Left ventricle myocardium inferior (tissue), 1 donor: ENCODE results near the gene SFTPA1. TPM values are rescaled to one million over a fixed set of nuclear protein-coding genes. Genes with fewer than 3 reads are reported as not detected.
"Not testable (repeated sequence)": the region's sequence is repeated elsewhere in the genome, so short reads cannot be mapped to it uniquely, and the experiment has no call there.

Experiments used
- DNase-seq: peaks from one replicate; pipeline ENCODE4 v3.0.0-alpha.2; 2020
- H3K27ac ChIP-seq: fragments of 200-600 bp; replicated peaks from 2 replicates; pipeline ENCODE4 v1.8.0; 2021
- H3K27me3 ChIP-seq: fragments of 200-600 bp; 2 replicates; pipeline ENCODE4 v1.8.0; 2021; ENCODE audit warnings: low read depth
- H3K36me3 ChIP-seq: fragments of 200-600 bp; 2 replicates; pipeline ENCODE4 v1.8.0; 2021
- H3K4me1 ChIP-seq: fragments of 200-600 bp; 2 replicates; pipeline ENCODE4 v1.8.0; 2021
- H3K4me3 ChIP-seq: fragments of 200-600 bp; 2 replicates; pipeline ENCODE4 v1.8.0; 2021; ENCODE audit warnings: mild to moderate bottlenecking, moderate library complexity
- H3K9me3 ChIP-seq: fragments of 200-600 bp; replicated peaks from 2 replicates; pipeline ENCODE4 v1.8.0; 2021
- intact Hi-C: fragments of 100-400 bp; cut with micrococcal nuclease; formaldehyde crosslinking; loops from one replicate; pipeline ENCODE4 v1.11.0; 2022
- long read RNA-seq: library from polyadenylated mRNA; unstranded; transcript quantifications from one replicate; pipeline ENCODE4 v2.0.0, GENCODE V29; 2021
- total RNA-seq: library from RNA; stranded (reverse); fragmentation: NEBNext Ultra II Directional; extraction: Animal tissue kit (Norgen Biotek cat#: 25700); gene quantifications from one replicate; pipeline ENCODE4 v1.2.1, GENCODE V29; 2021
- TF ChIP-seq, protein P1 (sequence below): fragments of 200-600 bp; IDR thresholded peaks from 2 replicates; pipeline ENCODE4 v1.8.0; 2021; ENCODE audit warnings: antibody characterized with exemption, mild to moderate bottlenecking, borderline replicate concordance
- donor health status: DM: no; HTN: yes; CAD: no; lungs with severe emphysema.

The SFTPA1 gene
- total RNA-seq, result not detected
- long read RNA-seq, result 0 reads

DNA sequence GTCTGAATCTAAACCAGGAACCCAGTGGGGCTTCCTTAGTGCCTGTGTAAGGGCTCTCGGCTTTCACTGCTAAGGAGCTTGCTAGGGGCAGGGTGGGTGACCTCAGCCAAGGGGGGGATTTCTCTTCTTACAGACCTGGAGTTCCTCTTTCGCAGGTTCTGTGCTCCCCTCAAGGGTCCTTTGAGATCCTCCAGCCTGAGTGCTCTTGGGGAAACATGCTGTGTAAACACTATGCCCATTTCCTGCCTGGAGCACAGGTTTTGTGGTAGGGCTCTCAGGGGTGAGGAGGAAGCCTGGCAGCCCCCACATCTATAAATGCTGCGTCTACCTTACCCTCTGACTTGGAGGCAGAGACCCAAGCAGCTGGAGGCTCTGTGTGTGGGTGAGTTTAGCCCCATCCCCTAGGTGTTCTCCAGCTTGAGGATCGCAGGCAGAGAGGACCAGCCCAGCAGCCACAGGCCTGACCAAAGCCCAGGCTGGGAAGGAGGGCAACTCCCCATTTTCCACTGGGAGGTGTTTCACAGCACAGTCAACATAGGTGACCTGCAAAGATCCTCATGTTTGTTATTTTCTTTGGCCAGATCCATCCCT is at the start of gene SFTPA1:
TSS of gene SFTPA1 (plus strand) at position 339 of the 591 bp plus-strand sequence. CDS start 887 bp downstream, outside the sequence.
- Histone ChIP-seq H3K9me3 (no peaks in the 10 kb centered on the region), H3K4me3 (no peak within 1 kb of the TSS), H3K27ac (no peak within 1 kb of the TSS), H3K27me3 (peaks cover 6% of the 10 kb centered on the region), H3K4me1 (no peaks in the 10 kb centered on the region), H3K36me3 (no peaks in the 10 kb centered on the region)
- TF ChIP-seq, protein P1, sequence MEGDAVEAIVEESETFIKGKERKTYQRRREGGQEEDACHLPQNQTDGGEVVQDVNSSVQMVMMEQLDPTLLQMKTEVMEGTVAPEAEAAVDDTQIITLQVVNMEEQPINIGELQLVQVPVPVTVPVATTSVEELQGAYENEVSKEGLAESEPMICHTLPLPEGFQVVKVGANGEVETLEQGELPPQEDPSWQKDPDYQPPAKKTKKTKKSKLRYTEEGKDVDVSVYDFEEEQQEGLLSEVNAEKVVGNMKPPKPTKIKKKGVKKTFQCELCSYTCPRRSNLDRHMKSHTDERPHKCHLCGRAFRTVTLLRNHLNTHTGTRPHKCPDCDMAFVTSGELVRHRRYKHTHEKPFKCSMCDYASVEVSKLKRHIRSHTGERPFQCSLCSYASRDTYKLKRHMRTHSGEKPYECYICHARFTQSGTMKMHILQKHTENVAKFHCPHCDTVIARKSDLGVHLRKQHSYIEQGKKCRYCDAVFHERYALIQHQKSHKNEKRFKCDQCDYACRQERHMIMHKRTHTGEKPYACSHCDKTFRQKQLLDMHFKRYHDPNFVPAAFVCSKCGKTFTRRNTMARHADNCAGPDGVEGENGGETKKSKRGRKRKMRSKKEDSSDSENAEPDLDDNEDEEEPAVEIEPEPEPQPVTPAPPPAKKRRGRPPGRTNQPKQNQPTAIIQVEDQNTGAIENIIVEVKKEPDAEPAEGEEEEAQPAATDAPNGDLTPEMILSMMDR, result no peak
- intact Hi-C loops, result no loop called here
- DNase-seq, result no peak

DNA sequence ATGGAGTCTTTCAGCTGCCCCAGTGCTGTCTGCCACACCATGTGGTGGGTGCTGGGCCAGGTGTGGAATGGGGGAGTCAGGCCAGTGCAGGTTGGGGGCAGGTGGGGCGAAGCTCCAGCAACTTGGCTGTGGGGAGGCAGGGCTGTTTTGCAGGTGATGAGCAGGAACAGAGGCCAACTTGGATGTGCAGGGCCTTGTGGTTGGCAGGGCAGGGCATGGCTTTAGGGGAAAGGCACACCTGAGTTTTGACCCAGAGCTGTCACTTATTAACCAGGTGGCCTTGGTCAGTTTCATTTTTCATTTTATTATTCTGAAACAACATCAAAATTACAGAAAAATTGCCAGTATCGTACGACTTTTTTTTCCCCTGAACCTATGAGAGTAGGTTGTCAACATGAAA is 49.5 kb upstream of the SFTPA1 start:
- Histone ChIP-seq H3K36me3 (no peaks in the 10 kb centered on the region), H3K4me1 (peaks cover 5% of the 10 kb centered on the region), H3K4me3 (no peak overlapping the region), H3K9me3 (no peaks in the 10 kb centered on the region), H3K27me3 (peaks cover 16% of the 10 kb centered on the region), H3K27ac (no peak overlapping the region)
- no peak for DNase-seq
- intact Hi-C loops, result no loop called here
- TF ChIP-seq, protein P1, result no peak

DNA sequence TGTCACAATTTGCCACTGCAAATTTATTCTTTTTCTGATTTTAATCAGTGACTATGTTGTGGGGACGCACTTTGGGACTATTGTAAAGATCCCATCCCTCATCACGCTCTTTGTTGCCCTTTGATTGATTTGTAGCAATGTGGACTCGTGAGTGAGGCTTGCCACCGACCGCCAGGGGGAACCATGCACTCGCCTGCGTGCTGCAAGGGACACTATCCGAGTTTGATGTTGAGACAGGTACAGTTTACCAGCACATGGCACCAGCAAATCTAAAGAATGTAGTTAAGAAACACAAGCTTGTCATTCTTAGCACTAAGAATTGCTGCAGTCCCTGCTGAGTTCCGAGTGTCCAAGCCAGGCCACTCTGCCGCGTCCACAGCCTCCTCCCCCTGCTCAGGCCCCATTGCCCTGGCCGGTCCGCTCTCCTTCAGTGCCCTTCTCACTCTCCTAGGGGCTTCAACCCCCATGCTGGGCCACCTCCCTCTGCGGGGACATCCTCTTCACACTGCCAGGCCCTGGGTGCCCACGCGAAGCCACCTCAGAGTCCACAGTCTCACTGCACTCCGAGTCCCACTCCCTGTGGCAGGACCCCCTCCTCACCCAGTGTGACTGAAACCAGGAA is 48.5 kb upstream of the SFTPA1 start:
- no peaks in the 10 kb centered on the region for H3K9me3 ChIP-seq
- TF ChIP-seq, protein P1, result peak; percentile 86
- no peak overlapping the region for H3K27ac ChIP-seq
- peaks cover 22% of the 10 kb centered on the region for H3K27me3 ChIP-seq
- H3K4me3 ChIP-seq, result peak overlapping the region; percentile 47
- intact Hi-C loops, result no loop called here
- H3K36me3 ChIP-seq, result no peaks in the 10 kb centered on the region
- DNase-seq, result peak; percentile 55
- H3K4me1 ChIP-seq, result peaks cover 5% of the 10 kb centered on the region

DNA sequence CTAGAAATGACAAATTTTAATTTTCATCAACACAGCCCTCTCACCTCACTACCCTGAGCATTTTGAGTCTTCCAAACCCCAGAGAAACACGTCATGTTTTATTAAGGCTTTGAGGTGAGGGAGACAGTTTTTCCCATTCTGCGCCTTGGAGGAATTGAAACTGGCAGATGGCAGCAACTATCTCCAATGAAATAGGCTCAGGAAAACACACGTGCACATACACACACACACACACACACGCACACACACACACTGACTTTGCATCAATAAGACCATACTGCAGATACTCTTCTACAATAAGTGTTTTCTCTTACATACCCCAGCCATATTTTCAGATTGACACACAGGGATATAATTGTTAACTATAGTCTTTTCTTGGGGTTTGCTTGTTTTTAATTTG is 47.3 kb upstream of the SFTPA1 start:
- peaks cover 34% of the 10 kb centered on the region for H3K27me3 ChIP-seq
- no peak overlapping the region for H3K27ac ChIP-seq
- H3K9me3 ChIP-seq, result no peaks in the 10 kb centered on the region
- TF ChIP-seq, protein P1, result no peak
- DNase-seq, result no peak
- no peaks in the 10 kb centered on the region for H3K36me3 ChIP-seq
- intact Hi-C loops, result no loop called here
- H3K4me3 ChIP-seq, result no peak overlapping the region
- H3K4me1 ChIP-seq, result peaks cover 5% of the 10 kb centered on the region

DNA sequence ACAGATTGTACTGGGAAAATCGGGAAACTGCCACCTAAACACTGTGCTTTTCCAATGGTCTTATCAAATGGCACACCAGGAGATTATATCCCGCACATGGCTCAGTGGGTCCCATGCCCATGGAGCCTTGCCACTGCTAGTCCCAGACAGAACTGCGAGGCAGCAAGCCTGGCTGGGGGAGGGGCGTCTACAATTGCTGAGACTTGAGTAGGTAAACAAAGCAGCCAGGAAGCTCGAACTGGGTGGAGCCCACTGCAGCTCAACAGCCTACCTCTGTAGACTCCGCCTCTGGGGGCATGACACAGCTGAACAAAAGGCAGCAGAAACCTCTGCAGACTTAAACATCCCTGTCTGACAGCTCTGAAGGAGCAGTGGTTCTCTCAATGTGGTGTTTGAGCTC is 40.1 kb upstream of the SFTPA1 start:
- H3K36me3 ChIP-seq, intact Hi-C loops, H3K4me1 ChIP-seq, DNase-seq, H3K4me3 ChIP-seq, H3K27ac ChIP-seq: not testable (repeated sequence)
- Histone ChIP-seq H3K27me3 (peaks cover 56% of the 10 kb centered on the region), H3K9me3 (peaks cover 37% of the 10 kb centered on the region)

DNA sequence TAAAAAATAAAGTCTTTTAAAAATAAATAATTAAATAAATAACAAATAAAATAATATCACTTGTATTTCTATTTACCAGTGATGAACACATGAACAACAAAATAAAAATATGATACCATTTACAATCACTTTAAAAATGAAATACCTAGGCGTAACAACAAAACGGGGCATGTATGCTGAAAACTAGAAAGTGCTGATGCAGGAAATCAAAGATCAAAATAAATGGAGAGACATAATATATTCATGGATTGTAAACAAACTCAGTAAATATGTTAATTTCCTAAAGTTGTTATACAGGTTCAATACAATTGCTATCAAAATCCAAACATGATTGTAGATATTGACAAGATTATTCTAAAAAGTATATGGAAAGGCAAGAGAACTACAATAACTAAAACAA is 31.4 kb upstream of the SFTPA1 start:
- no peaks in the 10 kb centered on the region for H3K4me1 ChIP-seq
- H3K27me3 ChIP-seq, result peaks cover 13% of the 10 kb centered on the region
- H3K36me3 ChIP-seq, result no peaks in the 10 kb centered on the region
- H3K4me3 ChIP-seq, result no peak overlapping the region
- intact Hi-C loops, result no loop called here
- H3K27ac ChIP-seq, result no peak overlapping the region
- H3K9me3 ChIP-seq, result peaks cover 16% of the 10 kb centered on the region
- TF ChIP-seq, protein P1, result no peak
- DNase-seq, result no peak
